Heart right ventricle (tissue), 16 donors: ENCODE data around the gene TRIM6. TPM values are rescaled to one million over a fixed set of nuclear protein-coding genes. Genes with fewer than 3 reads are reported as not detected.

ENCODE experiments used
- ATAC-seq, 8 donors: fragments of 200-7000 bp; cut with Tn5 transposase; one replicate each; pipeline ENCODE4 v1.9.1; 2020; ENCODE audit warnings: mild to moderate bottlenecking in 8 of 8, moderate library complexity in 8 of 8, moderate number of reproducible peaks in 1 of 8
- DNase-seq, 2 donors: peaks; one replicate each; pipeline ENCODE4 v3.0.0-alpha.2; 2020
- H3K27ac ChIP-seq, 10 donors: fragments of 200-600 bp; sonication (generic) in 2 of 10; one replicate each; pipeline versions ENCODE4 v1.5.0 to v1.8.0; 2020 to 2022; ENCODE audit warnings: mild to moderate bottlenecking in 3 of 10
- H3K27me3 ChIP-seq, 7 donors: fragments of 200-600 bp; one replicate each; pipeline ENCODE4 v1.8.0; 2021 to 2022; ENCODE audit warnings: mild to moderate bottlenecking in 2 of 7
- H3K36me3 ChIP-seq, 9 donors: fragments of 200-600 bp; sonication (generic) in 1 of 9; one replicate each; pipeline versions ENCODE4 v1.5.0 to v1.8.0; 2020 to 2022; ENCODE audit warnings: mild to moderate bottlenecking in 2 of 9
- H3K4me1 ChIP-seq, 9 donors: fragments of 200-600 bp; sonication (generic) in 1 of 9; one replicate each; pipeline versions ENCODE4 v1.5.0 to v1.8.0; 2020 to 2022; ENCODE audit warnings: mild to moderate bottlenecking in 4 of 9
- H3K4me3 ChIP-seq, 10 donors: fragments of 200-600 bp; sonication (generic) in 2 of 10; one replicate each; pipeline versions ENCODE4 v1.5.0 to v1.8.0; 2020 to 2022; ENCODE audit warnings: mild to moderate bottlenecking in 7 of 10, moderate library complexity in 2 of 10
- H3K9me3 ChIP-seq, 11 donors: fragments of 200-600 bp in 10 of 11; sonication (generic) in 2 of 11; one replicate each; pipeline versions ENCODE4 v1.5.0 to v1.8.0; 2013 to 2022; ENCODE audit warnings: mild to moderate bottlenecking in 2 of 11, control low read depth in 1 of 11, moderate library complexity in 1 of 11
- CTCF ChIP-seq, 9 donors: fragments of 200-600 bp; sonication (generic) in 2 of 9; IDR thresholded peaks; one replicate each; pipeline versions ENCODE4 v1.5.0 to v1.8.0; 2021 to 2022; ENCODE audit warnings: antibody characterized with exemption in 9 of 9, mild to moderate bottlenecking in 5 of 9, moderate library complexity in 1 of 9
- WGBS, 2 donors: extraction: QIAGEN DNeasy Blood & Tissue Kit; methylation state at CpG; one replicate each; pipeline ENCODE4 v1.1.7; 2013; ENCODE audit warnings: inconsistent platforms in 1 of 2; 5-methylcytosine and 5-hydroxymethylcytosine counted together
- intact Hi-C, 10 donors: fragments of 100-400 bp; cut with DNase I; formaldehyde crosslinking; loops; one replicate each; pipeline versions ENCODE4 v1.11.1 to v1.14.2; 2022
- long read RNA-seq, 3 donors: library from polyadenylated mRNA; unstranded; transcript quantifications; one replicate each; pipeline ENCODE4 v2.0.0, GENCODE V29; 2020 to 2021
- polyA plus RNA-seq, 2 donors: library from polyadenylated mRNA; stranded (reverse); fragments of 200-250 nt; gene quantifications; one replicate each; pipeline ENCODE4 v1.2.3, GENCODE V29; 2013
- total RNA-seq, 10 donors: library from RNA; stranded (reverse); fragmentation: NEBNext Ultra II Directional in 3 of 10; extraction: Animal tissue kit (Norgen Biotek cat#: 25700) in 3 of 10; gene quantifications; one replicate each; pipeline versions ENCODE4 v1.2.1 to v1.2.4, GENCODE V29; 2021 to 2023
- donor health status: Arrhythmogenic right ventricular cardiomyopathy.
- donor health status: ischemic (EF 13 %, LVEDD 7.1; RV severe dilation, severe dysfunction).
- donor health status: healthy with polysubstance abuse.
- donor health status: DM: no; HTN: yes; CAD: no.
- donor health status: DM: no; HTN: no; CAD: no.
- donor health status: ischemic (EF 25% LVEDD 6.9; RV normal size, moderate dysfunction).
- donor health status: ischemic (EF 25% LVEDD 5.7; RV mildly dilated, moderate dysfunction).
- donor health status: healthy.
- donor health status: DM: yes; HTN: yes; CAD: no.
- donor health status: Ischemic cardiomyopathy.
- donor health status: ischemic (EF 35%, LVEDD 5.7; RV mildly dilated, moderate dysfunction).
- donor health status: nonischemic (EF 11% LVEDD 7.7; RV severe dilation, severe dysfunction).
- donor health status: DM: yes; HTN: yes; CAD: no.
- donor health status: PGD.
- donor health status: ischemic (EF 29% LVEDD 5.4; RV normal size, mild dysfunction).
- donor health status: nonischemic (EF 23%, LVEDD 6.1; RV moderate dilation, normal function).

TRIM6 gene
- total RNA-seq (1 to 10 TPM in 5 of 10 donors, under 1 TPM in 5; 0.38 to 2.2 (median 1.0) TPM), polyA plus RNA-seq (under 1 TPM; 0.52 to 0.95 TPM)
- long read RNA-seq, donor 1, partial matches to known transcripts = 0 of 1 reads
- long read RNA-seq, donor 1, other reads (novel, unspliced or antisense) = 0 of 1 reads
- long read RNA-seq, donor 2, partial matches to known transcripts = 0 of 2 reads
- long read RNA-seq, donor 2, other reads (novel, unspliced or antisense) = 1 of 2 reads
- long read RNA-seq, donor 3, partial matches to known transcripts = 1 of 5 reads
- long read RNA-seq, donor 3, other reads (novel, unspliced or antisense) = 2 of 5 reads

- intact Hi-C loops = loop anchor here in 3 of 10 donors (5.0 kb wide), 2 partner anchors 211 to 1204 kb away; partner anchors contain the start of genes OR52N2 (in 3 of the 3) and TRIM21 (in 1 of the 3)
- no peaks in the 10 kb centered on the region for H3K27me3 ChIP-seq
- H3K9me3 ChIP-seq = no peaks in the 10 kb centered on the region
- DNase-seq (peak; percentile 51 to 55), ATAC-seq (peak; percentile 40 to 83 (median 73))
- 8 to 9% methylated on average over 19 to 20 of the region's 20 CpGs for WGBS, 2 donors
- H3K4me3 ChIP-seq = peak within 1 kb of the TSS in 9 of 10 donors; percentile 24 to 61 (median 59)
- no peak for TF ChIP-seq CTCF (IDR thresholded peaks at IDR 0.05)
- peak within 1 kb of the TSS in 6 of 10 donors; percentile 15 to 78 (median 50) for H3K27ac ChIP-seq
- no peaks in the 10 kb centered on the region for H3K36me3 ChIP-seq
- H3K4me1 ChIP-seq = peaks cover 6 to 23% (median 13%) of the 10 kb centered on the region in 9 donors
Observed at GRCh38 chr11:5596607-5597201, at the start of gene TRIM6. Gene TRIM6 (plus strand): TSS chr11:5596637. CDS start chr11:5596898, 261 bp downstream.

GRCh38 chr11:5547982-5548381 lies 48.5 kb upstream of the TRIM6 start:
- TF ChIP-seq CTCF (IDR thresholded peaks at IDR 0.05) = no peak
- no peaks in the 10 kb centered on the region for H3K9me3 ChIP-seq
- ATAC-seq = no peak
- no peaks in the 10 kb centered on the region for H3K36me3 ChIP-seq
- H3K27me3 ChIP-seq = no peaks in the 10 kb centered on the region
- no peak overlapping the region for H3K27ac ChIP-seq
- 99 to 100% methylated on average over 1 of the region's 1 CpG for WGBS, 2 donors
- H3K4me1 ChIP-seq = no peaks in the 10 kb centered on the region
- no peak overlapping the region for H3K4me3 ChIP-seq
- intact Hi-C loops = no loop called here
- no peak for DNase-seq

- DNase-seq (no peak), ATAC-seq (no peak)
- intact Hi-C loops = no loop called here
- no peaks in the 10 kb centered on the region for H3K9me3 ChIP-seq
- 38 to 50% methylated on average over 1 of the region's 1 CpG for WGBS, 2 donors
- TF ChIP-seq CTCF (IDR thresholded peaks at IDR 0.05) = no peak
- no peaks in the 10 kb centered on the region for H3K27me3 ChIP-seq
- no peaks in the 10 kb centered on the region for H3K36me3 ChIP-seq
- H3K27ac ChIP-seq = no peak within 1 kb of the TSS
- no peak within 1 kb of the TSS for H3K4me3 ChIP-seq
- H3K4me1 ChIP-seq = no peaks in the 10 kb centered on the region
Observed at GRCh38 chr11:5548440-5548839, 48.0 kb upstream of the TRIM6 start, which contains the start of gene OR52H1. Gene OR52H1 (minus strand): TSS chr11:5548540. CDS start chr11:5545505, 3,035 bp downstream.

GRCh38 chr11:5550440-5551095 lies 45.9 kb upstream of the TRIM6 start:
- DNase-seq (no peak), ATAC-seq (no peak)
- Histone ChIP-seq H3K36me3 (no peaks in the 10 kb centered on the region), H3K4me3 (no peak overlapping the region), H3K4me1 (no peaks in the 10 kb centered on the region), H3K27me3 (no peaks in the 10 kb centered on the region), H3K9me3 (no peaks in the 10 kb centered on the region), H3K27ac (no peak overlapping the region)
- TF ChIP-seq CTCF (IDR thresholded peaks at IDR 0.05) = no peak
- 67 to 71% methylated on average over 5 of the region's 5 CpGs for WGBS, 2 donors
- intact Hi-C loops = loop anchor here in 2 of 10 donors (5.0 to 10.0 kb wide), 2 partner anchors 73 to 76 kb away; no protein-coding TSS in a partner anchor
